ENCODE data around the gene CEP44.

The CEP44 gene

GRCh38 chr4:174332741-174333493 lies 49.2 kb downstream of the CEP44 start:
- TF ChIP-seq CTCF (IDR thresholded peaks at IDR 0.05): no peak
- Histone ChIP-seq H3K27me3 (no peaks in the 10 kb centered on the region), H3K36me3 (no peaks in the 10 kb centered on the region), H3K27ac (no peak overlapping the region), H3K4me1 (ENCODE audit: control insufficient read depth in 1 of 2, insufficient read depth in 1 of 2, low read depth in 1 of 2, low read length in 1 of 2) (no peaks in the 10 kb centered on the region), H3K9me3 (no peaks in the 10 kb centered on the region), H3K4me3 (ENCODE audit: low read depth in 1 of 2, low read length in 1 of 2) (no peak overlapping the region)

- Histone ChIP-seq H3K36me3 (no peaks in the 10 kb centered on the region), H3K27ac (no peak overlapping the region), H3K4me3 (ENCODE audit: low read depth in 1 of 2, low read length in 1 of 2) (no peak overlapping the region), H3K9me3 (no peaks in the 10 kb centered on the region), H3K27me3 (no peaks in the 10 kb centered on the region), H3K4me1 (ENCODE audit: control insufficient read depth in 1 of 2, insufficient read depth in 1 of 2, low read depth in 1 of 2, low read length in 1 of 2) (no peaks in the 10 kb centered on the region)
- TF ChIP-seq CTCF (IDR thresholded peaks at IDR 0.05): no peak
These were observed 50.9 kb downstream of the CEP44 start for GRCh38 chr4:174334628-174335027.

GRCh38 chr4:174340714-174341113 lies 57.0 kb downstream of the CEP44 start:
- Histone ChIP-seq H3K27me3 (no peaks in the 10 kb centered on the region), H3K36me3 (no peaks in the 10 kb centered on the region), H3K4me1 (ENCODE audit: control insufficient read depth in 1 of 2, insufficient read depth in 1 of 2, low read depth in 1 of 2, low read length in 1 of 2) (no peaks in the 10 kb centered on the region), H3K4me3 (ENCODE audit: low read depth in 1 of 2, low read length in 1 of 2) (no peak overlapping the region), H3K27ac (no peak overlapping the region), H3K9me3 (no peaks in the 10 kb centered on the region)
- no peak for TF ChIP-seq CTCF (IDR thresholded peaks at IDR 0.05)

- TF ChIP-seq CTCF (IDR thresholded peaks at IDR 0.05): no peak
- H3K36me3 ChIP-seq: no peaks in the 10 kb centered on the region
- H3K27me3 ChIP-seq: no peaks in the 10 kb centered on the region
- H3K4me1 ChIP-seq (ENCODE audit: control insufficient read depth in 1 of 2, insufficient read depth in 1 of 2, low read depth in 1 of 2, low read length in 1 of 2): peaks cover 0 to 5% of the 10 kb centered on the region in 2 experiments
- H3K4me3 ChIP-seq (ENCODE audit: low read depth in 1 of 2, low read length in 1 of 2): no peak overlapping the region
- H3K27ac ChIP-seq: no peak overlapping the region
- H3K9me3 ChIP-seq: no peaks in the 10 kb centered on the region
These were observed 65.4 kb downstream of the CEP44 start for GRCh38 chr4:174349156-174349555.

- H3K4me1 ChIP-seq (ENCODE audit: control insufficient read depth in 1 of 2, insufficient read depth in 1 of 2, low read depth in 1 of 2, low read length in 1 of 2): peaks cover 0 to 5% of the 10 kb centered on the region in 2 experiments
- TF ChIP-seq CTCF (IDR thresholded peaks at IDR 0.05): no peak
- no peaks in the 10 kb centered on the region for H3K36me3 ChIP-seq
- no peak overlapping the region for H3K4me3 ChIP-seq (ENCODE audit: low read depth in 1 of 2, low read length in 1 of 2)
- H3K27ac ChIP-seq: peak overlapping the region; percentile 14
- H3K9me3 ChIP-seq: no peaks in the 10 kb centered on the region
- no peaks in the 10 kb centered on the region for H3K27me3 ChIP-seq
These were observed 68.5 kb downstream of the CEP44 start for GRCh38 chr4:174352061-174352819.
